WI38 (cell line): ENCODE measurements around the gene PARD3.

Experiments used
- H3K4me3 ChIP-seq: 2 replicates; pipeline ENCODE4 v1.5.1; 2011; ENCODE audit warnings: low read depth, mild to moderate bottlenecking, control low read depth, low read length
- TF ChIP-seq, protein P1 (sequence below): IDR thresholded peaks from 2 replicates; pipeline ENCODE4 v1.5.1; 2012; ENCODE audit warnings: low read depth, mild to moderate bottlenecking, control low read depth, low read length

The PARD3 gene

GRCh38 chr10:34148305-34148657 is 666.8 kb downstream of the PARD3 start:
- no peak overlapping the region for H3K4me3 ChIP-seq
- TF ChIP-seq, protein P1, sequence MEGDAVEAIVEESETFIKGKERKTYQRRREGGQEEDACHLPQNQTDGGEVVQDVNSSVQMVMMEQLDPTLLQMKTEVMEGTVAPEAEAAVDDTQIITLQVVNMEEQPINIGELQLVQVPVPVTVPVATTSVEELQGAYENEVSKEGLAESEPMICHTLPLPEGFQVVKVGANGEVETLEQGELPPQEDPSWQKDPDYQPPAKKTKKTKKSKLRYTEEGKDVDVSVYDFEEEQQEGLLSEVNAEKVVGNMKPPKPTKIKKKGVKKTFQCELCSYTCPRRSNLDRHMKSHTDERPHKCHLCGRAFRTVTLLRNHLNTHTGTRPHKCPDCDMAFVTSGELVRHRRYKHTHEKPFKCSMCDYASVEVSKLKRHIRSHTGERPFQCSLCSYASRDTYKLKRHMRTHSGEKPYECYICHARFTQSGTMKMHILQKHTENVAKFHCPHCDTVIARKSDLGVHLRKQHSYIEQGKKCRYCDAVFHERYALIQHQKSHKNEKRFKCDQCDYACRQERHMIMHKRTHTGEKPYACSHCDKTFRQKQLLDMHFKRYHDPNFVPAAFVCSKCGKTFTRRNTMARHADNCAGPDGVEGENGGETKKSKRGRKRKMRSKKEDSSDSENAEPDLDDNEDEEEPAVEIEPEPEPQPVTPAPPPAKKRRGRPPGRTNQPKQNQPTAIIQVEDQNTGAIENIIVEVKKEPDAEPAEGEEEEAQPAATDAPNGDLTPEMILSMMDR: no peak

GRCh38 chr10:34147641-34148304 is 667.3 kb downstream of the PARD3 start:
- TF ChIP-seq, protein P1: no peak
- no peak overlapping the region for H3K4me3 ChIP-seq

GRCh38 chr10:34145715-34146114 is 669.4 kb downstream of the PARD3 start:
- TF ChIP-seq, protein P1: no peak
- no peak overlapping the region for H3K4me3 ChIP-seq

- no peak overlapping the region for H3K4me3 ChIP-seq
- TF ChIP-seq, protein P1: no peak
These were observed 671.6 kb downstream of the PARD3 start for GRCh38 chr10:34143466-34143865.

DNA sequence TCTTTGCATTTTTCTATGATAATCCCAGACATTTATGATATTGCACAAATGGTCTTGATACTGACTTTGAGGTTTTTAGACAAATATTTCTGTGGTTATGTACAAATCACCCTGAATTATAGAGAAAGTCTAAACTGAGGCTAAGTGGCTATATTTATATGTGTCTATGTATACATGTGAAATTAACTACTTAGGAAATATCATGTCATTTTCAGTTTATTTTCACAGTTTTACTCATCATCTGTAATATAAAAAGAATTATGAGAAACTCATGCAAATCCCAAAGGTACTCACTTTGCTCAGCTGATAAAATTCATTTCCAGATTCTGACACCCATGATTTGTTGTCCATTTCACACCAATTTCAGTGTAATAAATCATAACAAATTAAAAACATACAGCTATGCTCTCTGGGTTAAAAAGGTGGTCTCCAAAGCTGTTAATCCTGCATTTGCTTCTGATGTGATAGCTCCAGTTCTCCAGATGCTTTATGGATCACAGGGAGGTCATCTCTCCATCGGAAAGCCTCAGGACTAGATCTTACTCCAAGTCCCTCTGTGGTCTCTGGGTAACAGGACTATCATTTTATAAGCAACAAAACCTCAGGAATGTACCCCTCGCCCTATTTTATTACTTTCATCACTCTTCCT is 673.9 kb downstream of the PARD3 start:
- no peak overlapping the region for H3K4me3 ChIP-seq
- TF ChIP-seq, protein P1: no peak

GRCh38 chr10:34139559-34139958 is 675.5 kb downstream of the PARD3 start:
- TF ChIP-seq, protein P1: no peak
- H3K4me3 ChIP-seq: no peak overlapping the region

DNA sequence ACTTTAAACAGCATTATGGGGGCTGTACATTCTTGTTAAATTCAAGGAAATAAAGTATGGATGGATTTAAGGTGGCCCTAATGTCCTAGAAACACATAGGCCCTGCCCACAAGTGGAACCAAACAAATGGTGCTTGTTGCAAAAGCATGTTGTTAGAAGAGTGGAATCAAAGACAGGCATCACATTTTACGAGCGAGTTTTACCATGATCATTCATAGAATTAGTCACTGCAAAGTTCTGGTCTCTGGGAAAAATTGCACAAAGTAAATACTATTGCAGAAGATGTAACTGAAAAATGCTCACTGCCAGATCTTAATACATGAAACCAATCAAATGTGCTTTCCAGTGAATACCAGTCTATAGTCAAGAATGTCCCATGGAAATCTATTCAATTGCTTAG is 677.1 kb downstream of the PARD3 start:
- TF ChIP-seq, protein P1: no peak
- no peak overlapping the region for H3K4me3 ChIP-seq
